ENCODE data around the gene NOL8.

The NOL8 gene

DNA sequence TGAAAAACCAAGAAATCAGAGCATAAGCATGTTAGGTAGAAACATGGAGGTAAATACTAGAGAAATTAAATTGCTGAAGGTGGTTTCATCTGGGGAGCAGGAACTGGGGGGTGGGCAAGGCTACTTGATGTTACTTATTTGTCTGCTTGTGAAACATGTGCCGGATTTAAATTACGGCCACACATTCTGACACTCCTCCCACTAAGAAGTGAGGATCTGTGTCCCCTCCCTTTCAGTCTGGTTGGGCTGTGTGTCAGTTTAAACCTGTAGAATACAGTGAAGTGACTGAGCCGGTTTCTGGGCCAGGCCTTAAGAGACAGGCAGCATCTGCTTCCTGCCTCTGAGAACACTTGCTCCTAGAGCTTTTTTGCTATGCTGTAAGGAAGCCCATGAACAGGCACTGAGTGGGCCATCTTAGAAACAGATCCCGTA lies 29.3 kb downstream of the NOL8 start:
- no peak overlapping the region for H3K4me3 ChIP-seq (ENCODE audit: low read depth, low read length)
- TF ChIP-seq, protein P1, sequence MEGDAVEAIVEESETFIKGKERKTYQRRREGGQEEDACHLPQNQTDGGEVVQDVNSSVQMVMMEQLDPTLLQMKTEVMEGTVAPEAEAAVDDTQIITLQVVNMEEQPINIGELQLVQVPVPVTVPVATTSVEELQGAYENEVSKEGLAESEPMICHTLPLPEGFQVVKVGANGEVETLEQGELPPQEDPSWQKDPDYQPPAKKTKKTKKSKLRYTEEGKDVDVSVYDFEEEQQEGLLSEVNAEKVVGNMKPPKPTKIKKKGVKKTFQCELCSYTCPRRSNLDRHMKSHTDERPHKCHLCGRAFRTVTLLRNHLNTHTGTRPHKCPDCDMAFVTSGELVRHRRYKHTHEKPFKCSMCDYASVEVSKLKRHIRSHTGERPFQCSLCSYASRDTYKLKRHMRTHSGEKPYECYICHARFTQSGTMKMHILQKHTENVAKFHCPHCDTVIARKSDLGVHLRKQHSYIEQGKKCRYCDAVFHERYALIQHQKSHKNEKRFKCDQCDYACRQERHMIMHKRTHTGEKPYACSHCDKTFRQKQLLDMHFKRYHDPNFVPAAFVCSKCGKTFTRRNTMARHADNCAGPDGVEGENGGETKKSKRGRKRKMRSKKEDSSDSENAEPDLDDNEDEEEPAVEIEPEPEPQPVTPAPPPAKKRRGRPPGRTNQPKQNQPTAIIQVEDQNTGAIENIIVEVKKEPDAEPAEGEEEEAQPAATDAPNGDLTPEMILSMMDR (IDR thresholded peaks at IDR 0.05; ENCODE audit: low read depth, low read length, missing control alignments): no peak
- DNase-seq (ENCODE audit: low read depth): no peak

DNA sequence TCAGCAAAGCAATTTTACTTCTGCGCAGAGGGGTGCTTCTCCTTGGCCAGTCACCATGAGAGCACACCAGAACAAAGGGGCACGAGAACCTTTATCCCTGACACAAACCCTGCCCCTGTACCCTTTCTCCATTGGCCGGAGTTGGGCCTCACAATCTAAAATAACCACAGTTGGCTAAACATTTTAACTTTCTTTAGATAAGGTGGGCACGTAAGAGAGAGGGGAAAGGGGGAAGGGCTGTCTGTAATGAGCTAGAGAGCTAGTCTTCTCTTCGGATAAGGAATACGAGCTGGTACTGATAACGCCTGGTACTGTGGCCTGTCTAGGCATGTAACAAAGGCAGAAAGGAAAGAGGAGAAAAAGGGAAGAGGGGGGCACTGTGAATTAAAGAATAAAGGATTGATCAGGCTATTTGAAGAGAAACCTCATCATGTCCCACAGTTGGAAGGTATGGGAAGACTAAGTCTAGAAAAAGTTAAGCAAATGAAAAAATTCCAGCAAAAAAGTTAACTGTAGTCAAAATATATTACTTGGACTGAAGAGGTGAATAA lies 29.8 kb downstream of the NOL8 start:
- H3K4me3 ChIP-seq (ENCODE audit: low read depth, low read length): no peak overlapping the region
- DNase-seq (ENCODE audit: low read depth): no peak

DNA sequence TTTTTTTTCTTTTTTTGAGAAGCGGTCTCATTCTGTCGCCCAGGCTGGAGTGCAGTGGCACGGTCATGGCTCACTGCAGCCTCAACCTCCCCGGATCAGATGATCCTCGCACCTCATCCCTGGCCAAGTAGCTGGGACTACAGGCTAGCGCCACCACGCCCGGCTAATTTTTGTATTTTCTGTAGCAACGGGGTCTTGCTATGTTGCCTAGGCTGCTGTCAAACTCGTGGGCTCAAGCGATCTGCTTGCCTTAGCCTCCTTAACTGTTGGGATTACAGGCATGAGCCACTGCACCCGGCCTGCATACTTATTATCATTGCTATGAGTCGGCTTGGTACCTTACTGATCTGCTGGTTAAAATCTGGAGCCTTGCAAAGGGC lies 30.9 kb downstream of the NOL8 start:
- H3K4me3 ChIP-seq (ENCODE audit: low read depth, low read length): peak overlapping the region; percentile 91
- DNase-seq (ENCODE audit: low read depth): no peak
- TF ChIP-seq, protein P1 (IDR thresholded peaks at IDR 0.05; ENCODE audit: low read depth, low read length, missing control alignments): no peak

More for the DNA sequence above, 29.8 kb downstream of the NOL8 start:
- TF ChIP-seq, protein P1 (IDR thresholded peaks at IDR 0.05; ENCODE audit: low read depth, low read length, missing control alignments): no peak

DNA sequence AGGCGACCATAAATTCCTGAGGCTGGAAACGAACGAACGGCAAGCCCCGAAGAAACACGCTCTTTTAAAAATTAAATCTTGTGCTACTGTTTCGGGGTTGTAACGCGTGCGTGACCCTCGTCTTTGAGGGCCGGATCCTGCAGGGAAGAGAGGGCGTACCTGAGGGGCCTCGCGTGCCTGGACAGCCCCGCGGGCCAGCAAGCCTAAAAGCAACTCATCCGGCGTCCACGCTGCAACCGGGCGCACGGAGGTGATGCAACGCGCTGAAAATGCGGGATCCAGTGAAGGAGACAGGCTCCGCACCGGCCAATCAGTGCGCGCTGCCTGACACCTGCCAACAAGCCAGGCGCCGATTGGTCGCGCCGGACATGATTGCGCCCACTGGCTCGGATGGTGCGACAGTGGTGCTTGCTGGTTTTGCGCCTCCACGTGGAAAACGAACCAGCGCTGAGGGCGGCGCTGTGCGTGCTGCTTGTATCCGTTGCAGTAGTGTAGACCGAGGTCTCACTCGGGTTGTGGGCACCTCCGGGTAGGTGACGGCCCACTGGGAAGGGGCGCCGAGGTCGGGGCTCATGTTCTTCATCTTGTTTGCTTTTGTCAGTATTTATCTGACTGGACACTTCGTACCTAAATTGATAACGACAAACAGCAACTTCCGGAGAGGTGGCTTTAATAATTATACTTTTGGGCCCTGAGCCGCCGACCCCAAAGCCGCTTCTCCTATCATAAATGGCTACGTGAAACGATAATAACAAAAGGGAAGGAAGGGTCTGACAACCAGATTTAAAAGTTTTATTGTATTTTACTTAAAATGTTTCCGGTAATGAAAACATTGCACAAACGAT lies 31.5 kb downstream of the NOL8 start, which contains the start of gene IARS1:
TSS of gene IARS1 (minus strand) at position 246 of the 845 bp plus-strand sequence. CDS start 4,278 bp downstream, outside the sequence.
- TF ChIP-seq, protein P1 (IDR thresholded peaks at IDR 0.05; ENCODE audit: low read depth, low read length, missing control alignments): peak; percentile 47
- H3K4me3 ChIP-seq (ENCODE audit: low read depth, low read length): peak within 1 kb of the TSS; percentile 91
- peak; percentile 96 for DNase-seq (ENCODE audit: low read depth)

DNA sequence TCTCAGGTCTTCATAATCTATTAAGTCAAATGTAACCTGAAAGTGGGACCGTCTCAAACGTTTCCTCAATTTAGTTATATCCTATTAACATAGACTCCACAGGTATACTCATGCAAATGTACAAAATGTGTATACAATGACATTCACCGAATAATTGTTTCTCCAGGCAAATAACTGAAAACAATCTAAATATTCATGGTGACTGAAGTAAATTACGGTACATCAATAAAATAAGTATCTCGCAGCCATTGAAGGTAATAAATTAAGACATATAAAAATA lies 32.1 kb downstream of the NOL8 start:
- TF ChIP-seq, protein P1 (IDR thresholded peaks at IDR 0.05; ENCODE audit: low read depth, low read length, missing control alignments): no peak
- DNase-seq (ENCODE audit: low read depth): no peak
- H3K4me3 ChIP-seq (ENCODE audit: low read depth, low read length): peak overlapping the region; percentile 91

DNA sequence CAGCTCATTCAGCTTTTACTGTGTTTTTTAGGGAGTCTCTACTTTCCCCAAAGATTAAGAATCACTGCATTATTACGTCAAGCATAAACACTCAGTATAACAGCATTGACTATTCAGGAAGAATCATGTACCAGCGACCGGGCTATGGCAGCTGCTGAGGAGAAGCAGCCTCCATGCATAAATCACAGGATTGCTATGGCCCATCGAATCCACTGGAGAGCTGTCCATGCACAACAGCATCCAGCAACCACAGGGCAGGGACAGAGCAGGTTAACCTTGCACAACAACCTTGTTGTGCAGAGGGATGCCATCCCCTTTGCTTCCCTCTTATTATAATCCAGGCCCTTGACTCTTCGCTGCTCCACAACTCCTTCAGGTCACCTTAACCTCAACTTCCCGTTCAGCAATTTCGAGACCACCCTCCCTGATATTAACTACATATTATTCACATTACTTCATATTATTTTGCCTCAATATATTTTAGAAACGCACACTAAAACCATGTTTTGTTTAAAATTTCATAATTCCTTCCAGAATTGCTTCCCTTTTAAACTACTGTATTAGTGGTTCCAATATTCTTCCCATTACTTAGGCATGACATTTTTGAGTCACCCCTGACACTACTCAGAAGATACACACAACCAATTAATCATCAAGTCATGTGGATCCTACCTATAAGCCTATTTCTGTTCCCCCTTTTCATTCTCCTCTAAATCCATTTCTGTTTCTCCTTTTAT lies 32.6 kb downstream of the NOL8 start:
- peak overlapping the region; percentile 91 for H3K4me3 ChIP-seq (ENCODE audit: low read depth, low read length)
- no peak for DNase-seq (ENCODE audit: low read depth)
- TF ChIP-seq, protein P1 (IDR thresholded peaks at IDR 0.05; ENCODE audit: low read depth, low read length, missing control alignments): no peak

Measured in GM12864 (cell line).